Skin of body (tissue), 2 donors: ENCODE measurements around the gene JPH3. TPM values are rescaled to one million over a fixed set of nuclear protein-coding genes. Genes with fewer than 3 reads are reported as not detected.
A peak's percentile ranks its signal among the peaks of the same experiment; 100 is the strongest.
"Not testable (repeated sequence)": the region's sequence is repeated elsewhere in the genome, so short reads cannot be mapped to it uniquely, and the experiment has no call there.

Experiments
- DNase-seq: peaks from one replicate; lab custom pipeline; 2025; lab: John Stamatoyannopoulos, UW
- total RNA-seq: library from RNA; depleted of rRNA; stranded (reverse); fragments of >200 nt; gene quantifications from one replicate; pipeline ENCODE4 v1.2.3, GENCODE V29; 2014

The JPH3 gene
- total RNA-seq, 1 donor from 2014 or later: 0.69 TPM

- no peak for DNase-seq
Observed at GRCh38 chr16:87572959-87573358, 29.3 kb upstream of the JPH3 start.

- no peak for DNase-seq
Observed at GRCh38 chr16:87575027-87575804, 27.1 kb upstream of the JPH3 start.

GRCh38 chr16:87576171-87576570, 26.1 kb upstream of the JPH3 start:
- no peak for DNase-seq

- not testable (repeated sequence) for DNase-seq
Observed at GRCh38 chr16:87578142-87578930, 24.0 kb upstream of the JPH3 start.

- DNase-seq: no peak
Observed at GRCh38 chr16:87579691-87580090, 22.6 kb upstream of the JPH3 start.

- no peak for DNase-seq
Observed at GRCh38 chr16:87580855-87581261, 21.4 kb upstream of the JPH3 start.

- peak; percentile 40 for DNase-seq
Observed at GRCh38 chr16:87581857-87582215, 20.5 kb upstream of the JPH3 start.

- peak; percentile 40 for DNase-seq
Observed at GRCh38 chr16:87582216-87582965, 19.9 kb upstream of the JPH3 start.

- DNase-seq: no peak
Observed at GRCh38 chr16:87582966-87583325, 19.4 kb upstream of the JPH3 start.

GRCh38 chr16:87583453-87584131, 18.7 kb upstream of the JPH3 start:
- no peak for DNase-seq

- DNase-seq: no peak
Observed at GRCh38 chr16:87584271-87584670, 18.0 kb upstream of the JPH3 start.

GRCh38 chr16:87584975-87585374, 17.3 kb upstream of the JPH3 start:
- DNase-seq: no peak

GRCh38 chr16:87585442-87586200, 16.7 kb upstream of the JPH3 start:
- no peak for DNase-seq

- DNase-seq: no peak
Observed at GRCh38 chr16:87586201-87586782, 16.0 kb upstream of the JPH3 start.

GRCh38 chr16:87587636-87588035, 14.7 kb upstream of the JPH3 start:
- no peak for DNase-seq

- no peak for DNase-seq
Observed at GRCh38 chr16:87592018-87592712, 10.1 kb upstream of the JPH3 start.

GRCh38 chr16:87593710-87594258, 8.5 kb upstream of the JPH3 start:
- no peak for DNase-seq

GRCh38 chr16:87595712-87596111, 6.6 kb upstream of the JPH3 start:
- DNase-seq: no peak

GRCh38 chr16:87597324-87597830, 4.9 kb upstream of the JPH3 start:
- no peak for DNase-seq
